Measurements from ENCODE around the gene PDP2. TPM values are rescaled to one million over a fixed set of nuclear protein-coding genes. Genes with fewer than 3 reads are reported as not detected.

Gene PDP2
- total and polyA plus RNA-seq, 2 donors from 2014 or later: 5.1 to 9.2 TPM

DNA sequence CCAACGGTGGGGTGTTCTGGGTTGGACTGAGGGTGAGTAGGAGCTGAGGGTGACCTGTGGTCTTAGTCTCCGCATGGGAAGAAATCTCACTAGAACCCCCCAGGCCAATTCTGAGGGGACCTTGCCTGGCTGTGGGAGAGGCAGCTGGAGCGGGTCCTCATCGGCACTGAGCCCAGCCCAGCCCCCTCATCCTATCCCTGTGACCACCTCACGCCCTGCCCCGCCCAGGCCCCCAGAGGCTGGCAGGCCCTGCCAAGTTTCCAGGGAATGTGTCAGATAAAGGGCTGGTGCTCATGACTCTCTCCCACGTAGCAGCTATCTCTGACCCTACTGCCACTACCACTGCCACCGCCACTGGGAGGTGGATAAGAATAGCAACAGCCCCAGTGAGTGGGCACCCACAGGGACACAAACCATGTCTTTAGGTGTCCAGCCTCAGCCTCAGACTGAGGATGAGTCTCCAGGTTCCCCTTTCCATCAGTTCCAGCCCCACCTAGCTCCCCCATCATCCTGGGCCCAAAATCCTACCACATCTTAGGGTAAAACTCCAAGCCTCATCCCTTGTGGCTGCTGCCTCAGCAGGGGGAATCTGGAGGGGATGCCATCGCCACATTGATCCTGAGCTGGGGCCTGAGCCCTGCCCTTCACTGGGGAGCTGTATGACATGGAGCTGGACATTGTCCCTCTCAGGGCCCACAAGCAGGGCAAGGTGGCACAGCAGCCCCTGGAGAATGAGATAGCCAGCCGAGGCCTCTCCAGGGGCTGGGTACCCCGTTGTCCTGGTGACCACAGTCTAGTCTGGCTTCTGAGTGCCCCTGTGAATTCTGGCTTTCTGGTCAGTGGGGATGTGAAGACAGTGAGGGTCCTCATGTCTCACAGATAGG lies 23.5 kb downstream of the PDP2 start:
- Histone ChIP-seq H3K36me3 (ENCODE audit: control insufficient read depth in 2 of 3, insufficient read depth in 3 of 3, low read length in 3 of 3) (peaks cover 0 to 2% (median 0%) of the 10 kb centered on the region in 3 donors), H3K4me1 (ENCODE audit: control insufficient read depth in 2 of 3, insufficient read depth in 2 of 3, low read depth in 1 of 3, low read length in 3 of 3) (peaks cover 0 to 41% (median 22%) of the 10 kb centered on the region in 3 donors), H3K9ac (ENCODE audit: low read length in 3 of 3) (peak overlapping the region in 1 of 3 donors; percentile 34), H3K27me3 (ENCODE audit: control insufficient read depth, insufficient read depth, low read length) (no peaks in the 10 kb centered on the region), H3K27ac (ENCODE audit: low read depth in 2 of 2, low read length in 2 of 2) (peak overlapping the region; percentile 55 to 94), H3K4me3 (ENCODE audit: low read length in 3 of 3) (no peak overlapping the region), H3K9me3 (ENCODE audit: control insufficient read depth in 2 of 3, insufficient read depth in 1 of 3, low read length in 3 of 3) (no peaks in the 10 kb centered on the region)
- TF ChIP-seq, protein P1, sequence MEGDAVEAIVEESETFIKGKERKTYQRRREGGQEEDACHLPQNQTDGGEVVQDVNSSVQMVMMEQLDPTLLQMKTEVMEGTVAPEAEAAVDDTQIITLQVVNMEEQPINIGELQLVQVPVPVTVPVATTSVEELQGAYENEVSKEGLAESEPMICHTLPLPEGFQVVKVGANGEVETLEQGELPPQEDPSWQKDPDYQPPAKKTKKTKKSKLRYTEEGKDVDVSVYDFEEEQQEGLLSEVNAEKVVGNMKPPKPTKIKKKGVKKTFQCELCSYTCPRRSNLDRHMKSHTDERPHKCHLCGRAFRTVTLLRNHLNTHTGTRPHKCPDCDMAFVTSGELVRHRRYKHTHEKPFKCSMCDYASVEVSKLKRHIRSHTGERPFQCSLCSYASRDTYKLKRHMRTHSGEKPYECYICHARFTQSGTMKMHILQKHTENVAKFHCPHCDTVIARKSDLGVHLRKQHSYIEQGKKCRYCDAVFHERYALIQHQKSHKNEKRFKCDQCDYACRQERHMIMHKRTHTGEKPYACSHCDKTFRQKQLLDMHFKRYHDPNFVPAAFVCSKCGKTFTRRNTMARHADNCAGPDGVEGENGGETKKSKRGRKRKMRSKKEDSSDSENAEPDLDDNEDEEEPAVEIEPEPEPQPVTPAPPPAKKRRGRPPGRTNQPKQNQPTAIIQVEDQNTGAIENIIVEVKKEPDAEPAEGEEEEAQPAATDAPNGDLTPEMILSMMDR (IDR thresholded peaks at IDR 0.05; ENCODE audit: borderline replicate concordance, extremely low read depth, insufficient read depth): no peak
- no peak for FAIRE-seq
- peak in 1 of 5 donors; percentile 76 for DNase-seq
- intact Hi-C loops (cut with DNase I): no loop called here

- TF ChIP-seq, protein P1 (IDR thresholded peaks at IDR 0.05; ENCODE audit: borderline replicate concordance, extremely low read depth, insufficient read depth): no peak
- peaks cover 0 to 3% (median 0%) of the 10 kb centered on the region in 3 donors for H3K36me3 ChIP-seq (ENCODE audit: control insufficient read depth in 2 of 3, insufficient read depth in 3 of 3, low read length in 3 of 3)
- H3K27me3 ChIP-seq (ENCODE audit: control insufficient read depth, insufficient read depth, low read length): no peaks in the 10 kb centered on the region
- intact Hi-C loops (cut with DNase I): no loop called here
- peaks cover 0 to 37% (median 21%) of the 10 kb centered on the region in 3 donors for H3K4me1 ChIP-seq (ENCODE audit: control insufficient read depth in 2 of 3, insufficient read depth in 2 of 3, low read depth in 1 of 3, low read length in 3 of 3)
- peak overlapping the region; percentile 57 to 94 for H3K27ac ChIP-seq (ENCODE audit: low read depth in 2 of 2, low read length in 2 of 2)
- no peak overlapping the region for H3K9ac ChIP-seq (ENCODE audit: low read length in 3 of 3)
- DNase-seq: peak in 1 of 5 donors; percentile 65
- no peak overlapping the region for H3K4me3 ChIP-seq (ENCODE audit: low read length in 3 of 3)
- no peak for FAIRE-seq
- no peaks in the 10 kb centered on the region for H3K9me3 ChIP-seq (ENCODE audit: control insufficient read depth in 2 of 3, insufficient read depth in 1 of 3, low read length in 3 of 3)
Observed at GRCh38 chr16:66904428-66904845, 24.1 kb downstream of the PDP2 start.

GRCh38 chr16:66904846-66905632 lies 24.7 kb downstream of the PDP2 start:
- intact Hi-C loops (cut with DNase I): no loop called here
- H3K4me3 ChIP-seq (ENCODE audit: low read length in 3 of 3): no peak overlapping the region
- H3K9me3 ChIP-seq (ENCODE audit: control insufficient read depth in 2 of 3, insufficient read depth in 1 of 3, low read length in 3 of 3): no peaks in the 10 kb centered on the region
- H3K4me1 ChIP-seq (ENCODE audit: control insufficient read depth in 2 of 3, insufficient read depth in 2 of 3, low read depth in 1 of 3, low read length in 3 of 3): peaks cover 0 to 34% (median 17%) of the 10 kb centered on the region in 3 donors
- TF ChIP-seq, protein P1 (IDR thresholded peaks at IDR 0.05; ENCODE audit: borderline replicate concordance, extremely low read depth, insufficient read depth): no peak
- peak overlapping the region in 1 of 3 donors; percentile 15 for H3K9ac ChIP-seq (ENCODE audit: low read length in 3 of 3)
- DNase-seq: peak in 2 of 5 donors; percentile 57 to 71
- no peaks in the 10 kb centered on the region for H3K27me3 ChIP-seq (ENCODE audit: control insufficient read depth, insufficient read depth, low read length)
- no peak for FAIRE-seq
- peak overlapping the region; percentile 57 to 67 for H3K27ac ChIP-seq (ENCODE audit: low read depth in 2 of 2, low read length in 2 of 2)
- peaks cover 0 to 3% (median 0%) of the 10 kb centered on the region in 3 donors for H3K36me3 ChIP-seq (ENCODE audit: control insufficient read depth in 2 of 3, insufficient read depth in 3 of 3, low read length in 3 of 3)

All from kidney (tissue), 14 donors.